Body of pancreas (tissue), 4 donors: ENCODE measurements around the gene TENT5C.

ENCODE experiments used
- POLR2A ChIP-seq, 3 donors: fragments of 450-650 bp; IDR thresholded peaks; one replicate each; pipeline ENCODE4 v1.6.1; 2016; ENCODE audit warnings: antibody characterized with exemption in 3 of 3, mild to moderate bottlenecking in 2 of 3
- TF ChIP-seq, protein P1 (sequence below), 7 experiments: fragments of 450-650 bp in 4 of 7; fragments of 200-600 bp in 3 of 7; sonication (generic) in 3 of 7; IDR thresholded peaks; one replicate each; pipeline ENCODE4 v1.5.1; 2016 to 2019; ENCODE audit warnings: antibody characterized with exemption in 7 of 7

DNA sequence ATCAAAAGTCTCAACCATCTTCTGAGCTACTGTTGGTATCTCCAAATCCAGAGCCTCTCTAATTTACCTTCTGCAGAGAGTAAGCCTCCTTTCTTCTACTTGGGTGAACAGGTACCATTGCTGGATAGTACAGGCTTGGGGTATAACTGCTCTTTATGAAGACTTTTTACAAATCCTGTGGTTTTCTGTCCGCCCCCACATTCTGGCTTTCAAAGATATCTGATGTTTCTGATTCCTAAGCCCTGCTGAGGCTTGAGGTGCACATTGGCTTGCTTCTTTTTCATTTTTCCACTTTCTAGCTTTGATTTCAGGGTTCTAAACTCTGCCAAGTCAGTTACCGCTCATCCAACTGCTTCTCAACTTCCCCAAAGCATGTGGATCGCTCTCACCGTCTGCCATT lies 37.1 kb downstream of the TENT5C start:
- TF ChIP-seq, protein P1, sequence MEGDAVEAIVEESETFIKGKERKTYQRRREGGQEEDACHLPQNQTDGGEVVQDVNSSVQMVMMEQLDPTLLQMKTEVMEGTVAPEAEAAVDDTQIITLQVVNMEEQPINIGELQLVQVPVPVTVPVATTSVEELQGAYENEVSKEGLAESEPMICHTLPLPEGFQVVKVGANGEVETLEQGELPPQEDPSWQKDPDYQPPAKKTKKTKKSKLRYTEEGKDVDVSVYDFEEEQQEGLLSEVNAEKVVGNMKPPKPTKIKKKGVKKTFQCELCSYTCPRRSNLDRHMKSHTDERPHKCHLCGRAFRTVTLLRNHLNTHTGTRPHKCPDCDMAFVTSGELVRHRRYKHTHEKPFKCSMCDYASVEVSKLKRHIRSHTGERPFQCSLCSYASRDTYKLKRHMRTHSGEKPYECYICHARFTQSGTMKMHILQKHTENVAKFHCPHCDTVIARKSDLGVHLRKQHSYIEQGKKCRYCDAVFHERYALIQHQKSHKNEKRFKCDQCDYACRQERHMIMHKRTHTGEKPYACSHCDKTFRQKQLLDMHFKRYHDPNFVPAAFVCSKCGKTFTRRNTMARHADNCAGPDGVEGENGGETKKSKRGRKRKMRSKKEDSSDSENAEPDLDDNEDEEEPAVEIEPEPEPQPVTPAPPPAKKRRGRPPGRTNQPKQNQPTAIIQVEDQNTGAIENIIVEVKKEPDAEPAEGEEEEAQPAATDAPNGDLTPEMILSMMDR (IDR thresholded peaks at IDR 0.05) = no peak
- no peak for TF ChIP-seq POLR2A (IDR thresholded peaks at IDR 0.05)
